ENCODE data around the gene DHRS7. TPM values are rescaled to one million over a fixed set of nuclear protein-coding genes. Genes with fewer than 3 reads are reported as not detected.

The DHRS7 gene
- total RNA-seq, 2 experiments from 2014 or later, result 36.9 to 44.8 TPM

DNA sequence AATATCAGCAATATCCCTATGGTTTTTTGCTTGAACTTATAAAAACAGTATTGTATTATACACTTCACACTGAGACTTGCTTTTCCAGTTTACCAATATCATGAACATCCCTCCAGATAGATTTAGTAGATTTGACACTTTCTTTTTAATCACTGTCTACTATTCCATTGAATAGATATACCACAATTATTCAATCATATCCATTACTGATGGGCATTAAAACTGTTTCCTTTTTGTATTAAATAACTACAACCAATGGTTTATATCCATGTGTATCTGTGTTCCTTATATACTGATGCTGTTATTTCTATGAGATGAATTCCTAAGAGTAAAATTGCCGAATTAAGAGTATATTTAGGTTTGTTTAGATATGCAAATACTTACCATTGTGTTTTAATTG lies 13.0 kb upstream of the DHRS7 start:
- CTCF ChIA-PET, result no interaction called here
- Mint-ChIP-seq H3K4me1 (peaks cover under 1% of the 10 kb centered on the region), H3K36me3 (ENCODE audit: low read depth) (no peaks in the 10 kb centered on the region), H3K9me3 (no peaks in the 10 kb centered on the region), H3K4me3 (no peak overlapping the region), H3K27me3 (no peaks in the 10 kb centered on the region), H3K27ac (no peak overlapping the region)
- no peak for DNase-seq
- POLR2A ChIA-PET, result no interaction called here

GRCh38 chr14:60175255-60175902 lies 10.2 kb upstream of the DHRS7 start:
- H3K36me3 Mint-ChIP-seq (ENCODE audit: low read depth), result no peaks in the 10 kb centered on the region
- POLR2A ChIA-PET, result no interaction called here
- H3K9me3 Mint-ChIP-seq, result no peaks in the 10 kb centered on the region
- no peaks in the 10 kb centered on the region for H3K4me1 Mint-ChIP-seq
- no peak for DNase-seq
- H3K27me3 Mint-ChIP-seq, result no peaks in the 10 kb centered on the region
- H3K27ac Mint-ChIP-seq, result no peak overlapping the region
- H3K4me3 Mint-ChIP-seq, result no peak overlapping the region
- CTCF ChIA-PET, result interaction anchor here (0.5 to 2.2 kb wide), 2 partner anchors 8 to 605 kb away, joined by 3 to 8 read pairs; no protein-coding TSS in a partner anchor

DNA sequence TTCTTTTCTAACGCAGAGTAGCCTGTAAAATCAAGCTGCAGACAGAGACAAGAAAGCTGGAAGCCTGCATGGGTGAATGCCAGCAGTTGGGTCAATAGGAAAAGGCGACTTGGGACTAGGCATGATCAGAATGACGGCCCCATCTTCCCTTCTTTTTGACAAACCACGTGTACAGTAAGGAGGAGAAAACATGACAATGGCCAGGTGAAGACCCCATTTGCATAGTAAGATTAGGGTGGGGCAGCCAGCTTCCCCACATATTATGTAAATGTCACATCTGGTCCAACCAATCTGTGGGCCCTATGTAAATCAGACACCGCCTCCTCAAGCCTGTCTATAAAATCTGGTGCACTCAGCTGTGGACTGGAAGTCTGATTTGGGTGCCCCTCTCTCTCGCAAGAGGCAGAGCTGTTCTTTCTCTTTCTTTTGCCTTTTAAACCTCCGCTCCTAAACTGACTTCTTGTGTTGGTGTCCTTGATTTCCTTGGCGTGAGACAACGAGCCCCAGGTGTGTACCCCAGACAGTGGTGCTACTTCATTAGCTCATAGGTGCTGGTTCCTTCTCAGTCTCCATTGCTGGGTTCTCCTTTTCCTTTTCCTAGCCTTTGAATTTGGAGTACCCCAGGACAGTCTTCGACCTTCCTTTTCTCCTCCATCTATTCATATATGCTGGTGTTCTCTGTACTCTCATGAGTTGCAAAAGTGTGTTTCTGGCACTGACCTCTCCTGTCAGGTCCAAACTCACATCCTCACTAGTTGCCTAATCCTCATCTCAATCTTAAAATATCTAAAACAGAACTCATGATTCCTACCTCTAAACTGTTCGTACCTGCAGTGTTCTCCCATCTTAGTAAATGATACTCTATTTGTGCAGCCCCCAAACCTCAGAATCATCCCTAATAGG lies 9.4 kb upstream of the DHRS7 start:
- ChIA-PET CTCF (interaction anchor here (2.2 kb wide), 1 partner anchor 8 kb away, joined by 8 read pairs; no protein-coding TSS in a partner anchor), POLR2A (interaction anchor here (0.7 kb wide), 1 partner anchor 330 kb away, joined by 3 read pairs; no protein-coding TSS in a partner anchor)
- Mint-ChIP-seq H3K9me3 (no peaks in the 10 kb centered on the region), H3K27ac (no peak overlapping the region), H3K4me1 (no peaks in the 10 kb centered on the region), H3K27me3 (peaks cover under 1% of the 10 kb centered on the region), H3K4me3 (no peak overlapping the region), H3K36me3 (ENCODE audit: low read depth) (no peaks in the 10 kb centered on the region)
- DNase-seq, result no peak

DNA sequence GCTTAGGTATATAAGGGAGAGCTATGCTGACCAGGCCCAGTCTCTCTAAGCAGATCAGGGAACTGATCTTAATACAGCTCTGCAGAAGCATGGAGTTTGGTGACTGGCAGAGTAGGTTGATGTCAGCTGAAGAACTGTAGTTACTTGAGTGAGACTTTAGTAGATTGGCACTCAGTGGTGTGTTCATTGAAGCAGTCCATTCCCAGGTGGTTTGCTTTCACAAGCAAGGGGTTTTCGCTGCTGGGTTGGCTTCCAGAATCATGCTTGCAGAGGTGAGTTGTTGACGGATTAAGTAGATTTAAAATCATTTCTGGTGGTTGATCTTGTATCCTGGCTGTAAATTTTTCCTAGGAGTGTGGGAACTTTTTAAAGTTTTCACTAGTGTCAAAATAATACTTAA lies 6.5 kb upstream of the DHRS7 start:
- Mint-ChIP-seq H3K9me3 (no peaks in the 10 kb centered on the region), H3K4me3 (no peak overlapping the region), H3K4me1 (peaks cover under 1% of the 10 kb centered on the region), H3K27ac (no peak overlapping the region), H3K36me3 (ENCODE audit: low read depth) (no peaks in the 10 kb centered on the region), H3K27me3 (peaks cover 6% of the 10 kb centered on the region)
- ChIA-PET CTCF (interaction anchor here (0.7 to 1.0 kb wide), 4 partner anchors 9 to 1088 kb away, joined by 3 to 4 read pairs (median 3); no protein-coding TSS in a partner anchor), POLR2A (no interaction called here)
- no peak for DNase-seq

- CTCF ChIA-PET, result interaction anchor here (0.8 kb wide), 1 partner anchor 9 kb away, joined by 3 read pairs; no protein-coding TSS in a partner anchor
- Mint-ChIP-seq H3K4me1 (peaks cover 8% of the 10 kb centered on the region), H3K27ac (no peak overlapping the region), H3K9me3 (no peaks in the 10 kb centered on the region), H3K4me3 (no peak overlapping the region), H3K27me3 (peaks cover 6% of the 10 kb centered on the region), H3K36me3 (ENCODE audit: low read depth) (no peaks in the 10 kb centered on the region)
- no peak for DNase-seq
- POLR2A ChIA-PET, result no interaction called here
These were observed 5.8 kb upstream of the DHRS7 start for GRCh38 chr14:60170948-60171347.

- H3K36me3 Mint-ChIP-seq (ENCODE audit: low read depth), result no peaks in the 10 kb centered on the region
- H3K27me3 Mint-ChIP-seq, result peaks cover 6% of the 10 kb centered on the region
- no peaks in the 10 kb centered on the region for H3K9me3 Mint-ChIP-seq
- ChIA-PET CTCF (interaction anchor here (1.1 kb wide), 1 partner anchor 11 kb away, joined by 3 read pairs; no protein-coding TSS in a partner anchor), POLR2A (no interaction called here)
- H3K27ac Mint-ChIP-seq, result no peak overlapping the region
- no peak overlapping the region for H3K4me3 Mint-ChIP-seq
- DNase-seq, result no peak
- H3K4me1 Mint-ChIP-seq, result peaks cover 15% of the 10 kb centered on the region
These were observed 4.5 kb upstream of the DHRS7 start for GRCh38 chr14:60169722-60170121.

- Mint-ChIP-seq H3K27ac (peak overlapping the region; percentile 80), H3K4me1 (peaks cover 33% of the 10 kb centered on the region), H3K4me3 (peak overlapping the region; percentile 71), H3K9me3 (no peaks in the 10 kb centered on the region), H3K36me3 (ENCODE audit: low read depth) (peaks cover 17% of the 10 kb centered on the region), H3K27me3 (peaks cover 6% of the 10 kb centered on the region)
- DNase-seq, result no peak
- ChIA-PET POLR2A (interaction anchor here (0.6 kb wide), 1 partner anchor 199 kb away, joined by 3 read pairs; no protein-coding TSS in a partner anchor), CTCF (interaction anchor here (0.6 to 1.3 kb wide), 7 partner anchors 17 to 202 kb away, joined by 3 to 4 read pairs (median 3); no protein-coding TSS in a partner anchor)
These were observed 944 bp upstream of the DHRS7 start for GRCh38 chr14:60166142-60166541.

DNA sequence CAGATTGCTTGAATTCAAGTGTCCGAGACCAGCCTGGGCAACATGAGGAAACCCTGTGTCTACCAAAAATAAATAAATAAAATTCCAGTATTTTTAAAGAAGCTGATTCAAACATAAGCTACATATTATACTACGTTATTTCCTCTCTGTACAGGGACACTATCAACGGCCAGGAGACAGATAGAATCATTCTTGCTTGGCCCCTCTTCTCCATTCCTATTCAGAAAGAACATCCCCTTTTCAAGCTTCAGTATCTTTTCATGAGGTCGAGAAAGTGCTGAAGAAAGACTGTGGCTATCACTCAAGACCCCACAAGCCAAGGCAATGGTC lies 314 bp upstream of the DHRS7 start:
- Mint-ChIP-seq H3K27me3 (peaks cover 6% of the 10 kb centered on the region), H3K4me1 (peaks cover 36% of the 10 kb centered on the region), H3K4me3 (peak overlapping the region; percentile 71), H3K36me3 (ENCODE audit: low read depth) (peaks cover 21% of the 10 kb centered on the region), H3K9me3 (no peaks in the 10 kb centered on the region), H3K27ac (peak overlapping the region; percentile 80)
- POLR2A ChIA-PET, result interaction anchor here (0.6 kb wide), 1 partner anchor 199 kb away, joined by 3 read pairs; no protein-coding TSS in a partner anchor
- DNase-seq, result no peak
- CTCF ChIA-PET, result interaction anchor here (0.6 to 1.3 kb wide), 9 partner anchors 16 to 203 kb away, joined by 3 to 4 read pairs (median 3); no protein-coding TSS in a partner anchor

DNA sequence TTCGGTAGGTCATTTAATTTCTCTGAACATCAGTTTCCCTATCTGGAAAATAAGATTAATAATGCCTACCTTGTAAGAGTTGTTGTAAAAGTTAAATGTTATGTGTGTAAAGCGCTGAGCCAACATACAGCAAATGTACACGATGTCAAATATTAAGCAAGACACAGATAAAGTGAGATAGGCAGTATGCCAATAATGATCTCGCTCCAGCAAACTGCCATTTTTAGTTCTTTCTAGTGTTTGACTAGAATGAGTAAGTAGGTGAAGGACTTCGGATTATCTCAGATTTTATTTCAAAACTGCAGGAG lies 840 bp downstream of the DHRS7 start:
- no peak for DNase-seq
- ChIA-PET CTCF (interaction anchor here (0.6 to 1.3 kb wide), 2 partner anchors 18 to 202 kb away, joined by 3 to 4 read pairs; no protein-coding TSS in a partner anchor), POLR2A (interaction anchor here (1.5 kb wide), 1 partner anchor 72 kb away, joined by 4 read pairs; the partner anchor contains the start of gene PCNX4)
- peak overlapping the region; percentile 91 for H3K4me3 Mint-ChIP-seq
- no peaks in the 10 kb centered on the region for H3K9me3 Mint-ChIP-seq
- peak overlapping the region; percentile 96 for H3K27ac Mint-ChIP-seq
- peaks cover 27% of the 10 kb centered on the region for H3K36me3 Mint-ChIP-seq (ENCODE audit: low read depth)
- peaks cover 3% of the 10 kb centered on the region for H3K27me3 Mint-ChIP-seq
- H3K4me1 Mint-ChIP-seq, result peaks cover 41% of the 10 kb centered on the region

DNA sequence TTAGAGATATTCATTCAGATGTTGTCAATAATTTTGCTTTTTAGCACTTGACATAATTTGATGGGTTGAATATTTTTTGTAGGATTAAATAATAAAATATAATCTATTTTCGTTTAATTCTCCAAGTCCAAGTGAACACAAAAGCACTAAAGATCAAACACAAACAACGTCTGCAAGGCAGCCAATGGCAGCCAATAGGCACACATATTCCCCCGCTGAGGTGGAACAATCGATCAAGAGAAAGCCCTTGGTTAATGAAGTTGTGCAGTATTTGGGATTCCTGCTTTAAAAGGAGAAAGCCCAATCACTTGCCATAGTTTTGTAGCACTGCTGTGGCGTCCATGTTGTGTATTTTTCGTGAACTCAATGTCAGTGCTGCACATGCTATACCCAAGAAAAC lies 1.5 kb downstream of the DHRS7 start:
- Mint-ChIP-seq H3K9me3 (no peaks in the 10 kb centered on the region), H3K4me1 (peaks cover 41% of the 10 kb centered on the region), H3K4me3 (no peak overlapping the region), H3K27ac (no peak overlapping the region), H3K36me3 (ENCODE audit: low read depth) (peaks cover 27% of the 10 kb centered on the region), H3K27me3 (peaks cover 2% of the 10 kb centered on the region)
- DNase-seq, result no peak
- ChIA-PET POLR2A (interaction anchor here (1.5 kb wide), 1 partner anchor 72 kb away, joined by 4 read pairs; the partner anchor contains the start of gene PCNX4), CTCF (interaction anchor here (0.6 kb wide), 1 partner anchor 19 kb away, joined by 3 read pairs; no protein-coding TSS in a partner anchor)

GRCh38 chr14:60161196-60162107 lies 3.7 kb downstream of the DHRS7 start:
- Mint-ChIP-seq H3K4me1 (peaks cover 39% of the 10 kb centered on the region), H3K27me3 (no peaks in the 10 kb centered on the region), H3K36me3 (ENCODE audit: low read depth) (peaks cover 27% of the 10 kb centered on the region), H3K27ac (peak overlapping the region; percentile 54), H3K4me3 (no peak overlapping the region), H3K9me3 (no peaks in the 10 kb centered on the region)
- ChIA-PET POLR2A (no interaction called here), CTCF (interaction anchor here (1.0 kb wide), 1 partner anchor 197 kb away, joined by 4 read pairs; no protein-coding TSS in a partner anchor)
- DNase-seq, result no peak

DNA sequence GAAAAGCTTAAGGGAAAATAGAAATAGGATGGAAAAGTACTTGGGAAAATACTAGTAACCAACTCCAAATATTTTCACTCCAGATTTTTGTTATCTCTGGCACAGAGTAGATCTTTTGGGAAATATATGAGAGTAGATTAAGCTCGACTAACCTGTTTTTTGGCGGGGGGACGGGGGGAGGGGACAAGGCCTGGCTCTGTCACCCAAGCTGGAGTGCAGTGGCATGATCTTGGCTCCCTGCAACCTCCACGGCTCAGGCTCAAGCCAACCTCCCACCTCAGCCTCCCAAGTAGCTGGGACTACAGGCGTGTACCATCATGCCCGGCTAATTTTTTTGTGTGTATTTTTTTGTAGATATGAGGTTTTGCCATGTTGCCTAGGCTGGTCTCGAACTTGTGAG lies 4.8 kb downstream of the DHRS7 start:
- no peak for DNase-seq
- H3K4me1 Mint-ChIP-seq, result peaks cover 31% of the 10 kb centered on the region
- no peaks in the 10 kb centered on the region for H3K27me3 Mint-ChIP-seq
- peaks cover 30% of the 10 kb centered on the region for H3K36me3 Mint-ChIP-seq (ENCODE audit: low read depth)
- POLR2A ChIA-PET, result no interaction called here
- H3K9me3 Mint-ChIP-seq, result no peaks in the 10 kb centered on the region
- CTCF ChIA-PET, result interaction anchor here (0.6 to 1.0 kb wide), 2 partner anchors 19 to 23 kb away, joined by 3 to 5 read pairs; no protein-coding TSS in a partner anchor
- no peak overlapping the region for H3K4me3 Mint-ChIP-seq
- H3K27ac Mint-ChIP-seq, result no peak overlapping the region
